Jurkat, Clone E6-1 (cell line): Measurements from ENCODE around the gene PRRT2. TPM values are rescaled to one million over a fixed set of nuclear protein-coding genes. Genes with fewer than 3 reads are reported as not detected.
"Not testable (repeated sequence)": the region's sequence is repeated elsewhere in the genome, so short reads cannot be mapped to it uniquely, and the experiment has no call there.

Source experiments
- DNase-seq: peaks from one replicate; pipeline ENCODE4 v3.0.0-alpha.2; 2011; ENCODE audit warnings: low read depth, low spot score
- H3K4me3 ChIP-seq: 2 replicates; pipeline ENCODE4 v1.5.1; 2011; ENCODE audit warnings: mild to moderate bottlenecking, low read length, control low read depth, moderate library complexity
- polyA plus RNA-seq: library from polyadenylated mRNA; unstranded; fragments of >200 nt; gene quantifications from one replicate; pipeline ENCODE4 v1.2.1, GENCODE V29; 2012; ENCODE audit warnings: missing spikeins; ENCODE audit not compliant: insufficient read length, insufficient read depth

Gene PRRT2
- 0.85 TPM for polyA plus RNA-seq

- DNase-seq = no peak
- H3K4me3 ChIP-seq = no peak within 1 kb of the TSS
Measured at GRCh38 chr16:29811896-29812665, at the start of gene PRRT2. Gene PRRT2 (plus strand): TSS chr16:29812193. CDS start chr16:29813055, 862 bp downstream.

GRCh38 chr16:29763326-29763725 lies 48.7 kb upstream of the PRRT2 start:
- DNase-seq = no peak
- H3K4me3 ChIP-seq = no peak overlapping the region

GRCh38 chr16:29765167-29766032 lies 46.6 kb upstream of the PRRT2 start:
- no peak for DNase-seq
- no peak overlapping the region for H3K4me3 ChIP-seq

GRCh38 chr16:29766571-29766970 lies 45.4 kb upstream of the PRRT2 start:
- no peak for DNase-seq
- H3K4me3 ChIP-seq = no peak overlapping the region

GRCh38 chr16:29767062-29767461 lies 44.9 kb upstream of the PRRT2 start:
- no peak overlapping the region for H3K4me3 ChIP-seq
- DNase-seq = no peak

- DNase-seq = no peak
- H3K4me3 ChIP-seq = no peak overlapping the region
Measured at GRCh38 chr16:29769507-29769906, 42.5 kb upstream of the PRRT2 start.

GRCh38 chr16:29770250-29770929 lies 41.6 kb upstream of the PRRT2 start:
- no peak for DNase-seq
- no peak overlapping the region for H3K4me3 ChIP-seq

GRCh38 chr16:29772330-29772729 lies 39.7 kb upstream of the PRRT2 start:
- DNase-seq, H3K4me3 ChIP-seq: not testable (repeated sequence)

- H3K4me3 ChIP-seq = no peak overlapping the region
- DNase-seq = no peak
Measured at GRCh38 chr16:29774730-29775129, 37.3 kb upstream of the PRRT2 start.

GRCh38 chr16:29775742-29776408 lies 36.1 kb upstream of the PRRT2 start:
- no peak for DNase-seq
- no peak overlapping the region for H3K4me3 ChIP-seq

- H3K4me3 ChIP-seq = no peak within 1 kb of the TSS
- no peak for DNase-seq
Measured at GRCh38 chr16:29777576-29778350, 34.2 kb upstream of the PRRT2 start, which contains the start of gene ZG16. Gene ZG16 (plus strand): TSS chr16:29778256. CDS start chr16:29779267, 1,011 bp downstream.

- no peak overlapping the region for H3K4me3 ChIP-seq
- no peak for DNase-seq
Measured at GRCh38 chr16:29779474-29779873, 32.5 kb upstream of the PRRT2 start.

GRCh38 chr16:29783094-29783953 lies 28.7 kb upstream of the PRRT2 start:
- H3K4me3 ChIP-seq, DNase-seq: not testable (repeated sequence)

- no peak overlapping the region for H3K4me3 ChIP-seq
- DNase-seq = no peak
Measured at GRCh38 chr16:29784157-29784556, 27.8 kb upstream of the PRRT2 start.

GRCh38 chr16:29784901-29785500 lies 27.0 kb upstream of the PRRT2 start:
- no peak overlapping the region for H3K4me3 ChIP-seq
- no peak for DNase-seq

- not testable (repeated sequence) for H3K4me3 ChIP-seq, DNase-seq
Measured at GRCh38 chr16:29787155-29787554, 24.8 kb upstream of the PRRT2 start.

- no peak for DNase-seq
- peak overlapping the region; percentile 93 for H3K4me3 ChIP-seq
Measured at GRCh38 chr16:29789775-29790182, 22.2 kb upstream of the PRRT2 start.
